Measurements from ENCODE around the gene DGKG. TPM values are rescaled to one million over a fixed set of nuclear protein-coding genes. Genes with fewer than 3 reads are reported as not detected.

DGKG gene
- total and polyA plus RNA-seq, 4 donors: 2.1 to 13.7 (median 8.0) TPM

- H3K36me3 ChIP-seq (ENCODE audit: control insufficient read depth in 4 of 4, insufficient read depth in 4 of 4, low read length in 4 of 4): no peaks in the 10 kb centered on the region
- ATAC-seq (ENCODE audit: insufficient read depth, low FRiP score) (no peak), DNase-seq (peak; percentile 52 to 63 (median 61))
- TF ChIP-seq CTCF (IDR thresholded peaks at IDR 0.05; ENCODE audit: control extremely low read depth, extremely low read depth): no peak
- H3K27ac ChIP-seq (ENCODE audit: low read depth in 1 of 2, low read length in 1 of 2): no peak overlapping the region
- peaks cover 0 to 3% (median 0%) of the 10 kb centered on the region in 5 donors for H3K4me1 ChIP-seq (ENCODE audit: control insufficient read depth in 5 of 5, insufficient read depth in 5 of 5, low read length in 5 of 5)
- peaks cover 0 to 2% (median 0%) of the 10 kb centered on the region in 4 donors for H3K9me3 ChIP-seq (ENCODE audit: control insufficient read depth in 4 of 4, insufficient read depth in 3 of 4, low read length in 3 of 4)
- WGBS, 2 donors: 72 to 81% methylated on average over 8 of the region's 8 CpGs
- no peak overlapping the region for H3K9ac ChIP-seq (ENCODE audit: insufficient read depth in 1 of 2, low read length in 2 of 2)
- H3K27me3 ChIP-seq (ENCODE audit: control insufficient read depth in 3 of 3, insufficient read depth in 3 of 3, low read length in 2 of 3): peaks cover 0 to 3% (median 0%) of the 10 kb centered on the region in 3 donors
- H3K4me3 ChIP-seq: no peak overlapping the region
These were observed 110.0 kb downstream of the DGKG start for GRCh38 chr3:186251948-186252619.

GRCh38 chr3:186248850-186249249 is 113.2 kb downstream of the DGKG start:
- 89 to 99% methylated on average over 6 to 7 of the region's 7 CpGs for WGBS, 2 donors
- DNase-seq (no peak), ATAC-seq (ENCODE audit: insufficient read depth, low FRiP score) (no peak)
- Histone ChIP-seq H3K4me1 (ENCODE audit: control insufficient read depth in 5 of 5, insufficient read depth in 5 of 5, low read length in 5 of 5) (peaks cover 0 to 4% (median 0%) of the 10 kb centered on the region in 5 donors), H3K27ac (ENCODE audit: low read depth in 1 of 2, low read length in 1 of 2) (no peak overlapping the region), H3K9ac (ENCODE audit: insufficient read depth in 1 of 2, low read length in 2 of 2) (no peak overlapping the region), H3K36me3 (ENCODE audit: control insufficient read depth in 4 of 4, insufficient read depth in 4 of 4, low read length in 4 of 4) (no peaks in the 10 kb centered on the region), H3K27me3 (ENCODE audit: control insufficient read depth in 3 of 3, insufficient read depth in 3 of 3, low read length in 2 of 3) (peaks cover 0 to 3% (median 0%) of the 10 kb centered on the region in 3 donors), H3K4me3 (no peak overlapping the region), H3K9me3 (ENCODE audit: control insufficient read depth in 4 of 4, insufficient read depth in 3 of 4, low read length in 3 of 4) (peaks cover 0 to 2% (median 0%) of the 10 kb centered on the region in 4 donors)
- TF ChIP-seq CTCF (IDR thresholded peaks at IDR 0.05; ENCODE audit: control extremely low read depth, extremely low read depth): no peak

GRCh38 chr3:186247821-186248814 is 113.9 kb downstream of the DGKG start:
- Histone ChIP-seq H3K27ac (ENCODE audit: low read depth in 1 of 2, low read length in 1 of 2) (no peak overlapping the region), H3K9me3 (ENCODE audit: control insufficient read depth in 4 of 4, insufficient read depth in 3 of 4, low read length in 3 of 4) (peaks cover 0 to 2% (median 0%) of the 10 kb centered on the region in 4 donors), H3K27me3 (ENCODE audit: control insufficient read depth in 3 of 3, insufficient read depth in 3 of 3, low read length in 2 of 3) (peaks cover 0 to 3% (median 0%) of the 10 kb centered on the region in 3 donors), H3K9ac (ENCODE audit: insufficient read depth in 1 of 2, low read length in 2 of 2) (no peak overlapping the region), H3K36me3 (ENCODE audit: control insufficient read depth in 4 of 4, insufficient read depth in 4 of 4, low read length in 4 of 4) (no peaks in the 10 kb centered on the region), H3K4me1 (ENCODE audit: control insufficient read depth in 5 of 5, insufficient read depth in 5 of 5, low read length in 5 of 5) (peaks cover 0 to 4% (median 0%) of the 10 kb centered on the region in 5 donors), H3K4me3 (no peak overlapping the region)
- 45 to 61% methylated on average over 5 of the region's 5 CpGs for WGBS, 2 donors
- ATAC-seq (ENCODE audit: insufficient read depth, low FRiP score) (no peak), DNase-seq (no peak)
- no peak for TF ChIP-seq CTCF (IDR thresholded peaks at IDR 0.05; ENCODE audit: control extremely low read depth, extremely low read depth)
